Transverse colon (tissue), 3 donors: ENCODE measurements around the gene IVD.

Source experiments
- POLR2A ChIP-seq: fragments of 450-650 bp; IDR thresholded peaks from one replicate; pipeline ENCODE4 v1.6.1; 2016; ENCODE audit warnings: antibody characterized with exemption, mild to moderate bottlenecking, moderate library complexity
- TF ChIP-seq, protein P1 (sequence below), 5 experiments: fragments of 200-600 bp in 3 of 5; fragments of 450-650 bp in 2 of 5; sonication (generic) in 3 of 5; IDR thresholded peaks; 1 replicate in 2 of 5; 2 replicates in 3 of 5; pipeline ENCODE4 v1.5.1; 2016 to 2017; ENCODE audit warnings: antibody characterized with exemption in 5 of 5, inconsistent platforms in 3 of 5, mild to moderate bottlenecking in 2 of 5, moderate library complexity in 1 of 5

- TF ChIP-seq, protein P1, sequence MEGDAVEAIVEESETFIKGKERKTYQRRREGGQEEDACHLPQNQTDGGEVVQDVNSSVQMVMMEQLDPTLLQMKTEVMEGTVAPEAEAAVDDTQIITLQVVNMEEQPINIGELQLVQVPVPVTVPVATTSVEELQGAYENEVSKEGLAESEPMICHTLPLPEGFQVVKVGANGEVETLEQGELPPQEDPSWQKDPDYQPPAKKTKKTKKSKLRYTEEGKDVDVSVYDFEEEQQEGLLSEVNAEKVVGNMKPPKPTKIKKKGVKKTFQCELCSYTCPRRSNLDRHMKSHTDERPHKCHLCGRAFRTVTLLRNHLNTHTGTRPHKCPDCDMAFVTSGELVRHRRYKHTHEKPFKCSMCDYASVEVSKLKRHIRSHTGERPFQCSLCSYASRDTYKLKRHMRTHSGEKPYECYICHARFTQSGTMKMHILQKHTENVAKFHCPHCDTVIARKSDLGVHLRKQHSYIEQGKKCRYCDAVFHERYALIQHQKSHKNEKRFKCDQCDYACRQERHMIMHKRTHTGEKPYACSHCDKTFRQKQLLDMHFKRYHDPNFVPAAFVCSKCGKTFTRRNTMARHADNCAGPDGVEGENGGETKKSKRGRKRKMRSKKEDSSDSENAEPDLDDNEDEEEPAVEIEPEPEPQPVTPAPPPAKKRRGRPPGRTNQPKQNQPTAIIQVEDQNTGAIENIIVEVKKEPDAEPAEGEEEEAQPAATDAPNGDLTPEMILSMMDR (IDR thresholded peaks at IDR 0.05): no peak
- no peak for TF ChIP-seq POLR2A
Observed at GRCh38 chr15:40443255-40443654, 37.7 kb downstream of the IVD start.
